ENCODE data around the gene GLP1R. TPM values are rescaled to one million over a fixed set of nuclear protein-coding genes. Genes with fewer than 3 reads are reported as not detected.

GLP1R gene
- total RNA-seq, 1 donor from 2014 or later = not detected

DNA sequence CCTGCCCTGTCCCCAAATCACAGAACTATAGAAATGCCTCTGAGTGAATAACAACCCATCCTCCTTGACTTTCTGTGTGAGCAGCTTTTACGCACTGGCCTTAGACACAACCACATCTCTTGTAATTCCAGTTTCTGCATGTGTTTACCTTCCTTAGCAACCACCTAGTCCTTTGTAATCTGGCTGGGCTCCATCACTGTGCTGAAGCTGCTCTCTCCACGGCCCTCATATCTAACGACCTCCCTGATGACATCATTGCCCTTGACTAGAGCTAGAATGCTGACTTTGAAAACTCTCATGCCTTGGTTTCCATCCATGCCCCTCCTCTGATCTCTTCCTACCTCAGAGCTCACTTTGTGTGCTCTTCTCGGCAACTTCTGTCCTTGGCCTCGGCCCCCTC lies 30.5 kb upstream of the GLP1R start:
- ChIA-PET CTCF (no interaction called here), POLR2A (no interaction called here)
- Mint-ChIP-seq H3K4me3 (no peak overlapping the region), H3K27me3 (peaks cover 3% of the 10 kb centered on the region), H3K9me3 (peaks cover 5% of the 10 kb centered on the region), H3K4me1 (no peaks in the 10 kb centered on the region), H3K27ac (no peak overlapping the region), H3K36me3 (ENCODE audit: low read depth) (no peaks in the 10 kb centered on the region)
- intact Hi-C loops (cut with micrococcal nuclease) = no loop called here
- ATAC-seq (ENCODE audit: low read depth) (no peak), DNase-seq (no peak)
- TF ChIP-seq, protein P1, sequence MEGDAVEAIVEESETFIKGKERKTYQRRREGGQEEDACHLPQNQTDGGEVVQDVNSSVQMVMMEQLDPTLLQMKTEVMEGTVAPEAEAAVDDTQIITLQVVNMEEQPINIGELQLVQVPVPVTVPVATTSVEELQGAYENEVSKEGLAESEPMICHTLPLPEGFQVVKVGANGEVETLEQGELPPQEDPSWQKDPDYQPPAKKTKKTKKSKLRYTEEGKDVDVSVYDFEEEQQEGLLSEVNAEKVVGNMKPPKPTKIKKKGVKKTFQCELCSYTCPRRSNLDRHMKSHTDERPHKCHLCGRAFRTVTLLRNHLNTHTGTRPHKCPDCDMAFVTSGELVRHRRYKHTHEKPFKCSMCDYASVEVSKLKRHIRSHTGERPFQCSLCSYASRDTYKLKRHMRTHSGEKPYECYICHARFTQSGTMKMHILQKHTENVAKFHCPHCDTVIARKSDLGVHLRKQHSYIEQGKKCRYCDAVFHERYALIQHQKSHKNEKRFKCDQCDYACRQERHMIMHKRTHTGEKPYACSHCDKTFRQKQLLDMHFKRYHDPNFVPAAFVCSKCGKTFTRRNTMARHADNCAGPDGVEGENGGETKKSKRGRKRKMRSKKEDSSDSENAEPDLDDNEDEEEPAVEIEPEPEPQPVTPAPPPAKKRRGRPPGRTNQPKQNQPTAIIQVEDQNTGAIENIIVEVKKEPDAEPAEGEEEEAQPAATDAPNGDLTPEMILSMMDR (IDR thresholded peaks at IDR 0.05) = no peak

DNA sequence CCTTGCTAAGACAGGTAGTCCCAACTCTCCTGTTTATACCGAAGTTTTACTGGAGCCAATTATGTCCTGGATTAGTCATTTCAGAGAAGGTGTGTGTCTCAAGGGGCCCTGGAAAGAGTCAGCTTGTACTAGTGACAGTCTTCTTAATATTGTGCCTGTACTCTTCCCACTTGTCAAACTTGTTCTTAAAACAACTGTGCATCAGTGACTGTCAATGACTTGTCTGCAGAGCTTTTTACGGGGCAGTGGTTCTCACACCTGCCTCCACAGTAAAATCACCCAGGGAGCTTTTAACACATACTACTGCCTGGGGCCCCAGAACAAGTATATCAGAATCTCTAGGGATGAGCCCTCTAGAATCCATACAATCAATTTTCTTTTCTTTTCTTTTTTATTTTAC lies 28.4 kb upstream of the GLP1R start:
- H3K27ac Mint-ChIP-seq = no peak overlapping the region
- no peaks in the 10 kb centered on the region for H3K4me1 Mint-ChIP-seq
- intact Hi-C loops (cut with micrococcal nuclease) = no loop called here
- ChIA-PET CTCF (no interaction called here), POLR2A (no interaction called here)
- H3K9me3 Mint-ChIP-seq = peaks cover 5% of the 10 kb centered on the region
- no peak overlapping the region for H3K4me3 Mint-ChIP-seq
- no peak for DNase-seq
- H3K36me3 Mint-ChIP-seq (ENCODE audit: low read depth) = no peaks in the 10 kb centered on the region
- no peak for ATAC-seq (ENCODE audit: low read depth)
- TF ChIP-seq, protein P1 (IDR thresholded peaks at IDR 0.05) = no peak
- no peaks in the 10 kb centered on the region for H3K27me3 Mint-ChIP-seq

DNA sequence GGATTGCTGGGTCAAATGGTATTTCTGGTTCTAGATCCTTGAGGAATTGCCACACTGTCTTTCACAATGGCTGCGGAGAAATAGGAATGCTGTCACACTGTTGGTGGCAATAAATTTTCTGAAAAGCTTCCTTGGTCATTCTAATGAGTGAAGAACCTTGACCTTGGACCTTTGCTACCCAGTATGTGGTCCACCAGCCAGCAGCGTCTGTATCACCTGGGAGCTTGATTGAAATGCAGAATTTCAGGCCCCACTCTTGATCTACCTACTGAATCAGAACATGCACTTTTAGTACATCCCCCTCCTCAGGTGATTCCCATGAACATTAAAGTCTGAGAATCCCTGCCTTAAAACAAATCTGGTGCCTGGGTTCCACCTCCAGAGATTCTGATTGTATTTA lies 27.5 kb upstream of the GLP1R start:
- Mint-ChIP-seq H3K4me3 (no peak overlapping the region), H3K4me1 (no peaks in the 10 kb centered on the region), H3K27me3 (no peaks in the 10 kb centered on the region), H3K9me3 (no peaks in the 10 kb centered on the region), H3K36me3 (ENCODE audit: low read depth) (no peaks in the 10 kb centered on the region), H3K27ac (no peak overlapping the region)
- ATAC-seq (ENCODE audit: low read depth) (no peak), DNase-seq (no peak)
- CTCF ChIA-PET = no interaction called here
- intact Hi-C loops (cut with micrococcal nuclease) = no loop called here
- TF ChIP-seq, protein P1 (IDR thresholded peaks at IDR 0.05) = no peak
- POLR2A ChIA-PET = no interaction called here

DNA sequence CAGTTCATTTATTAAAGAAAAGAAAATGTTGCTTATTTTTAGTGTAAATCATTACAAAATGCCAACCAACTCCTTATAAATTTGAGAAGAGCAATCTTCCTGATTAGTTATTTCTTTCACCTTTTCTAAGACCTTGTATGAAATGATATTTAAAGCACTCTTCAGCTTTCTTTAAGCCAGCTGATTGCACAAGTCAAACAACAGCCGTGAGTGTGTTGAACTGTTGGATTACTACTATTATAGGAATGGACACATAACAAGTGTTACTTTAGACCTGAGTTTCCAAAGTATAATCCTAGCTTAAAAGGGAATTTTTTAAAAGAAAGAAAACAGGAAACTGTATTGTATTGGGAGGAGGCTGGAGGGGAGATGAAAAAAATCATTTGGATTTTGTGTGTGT lies 26.8 kb upstream of the GLP1R start:
- ChIA-PET CTCF (no interaction called here), POLR2A (interaction anchor here (0.6 kb wide), 1 partner anchor 93 kb away, joined by 3 read pairs; the partner anchor contains the start of gene SAYSD1)
- Mint-ChIP-seq H3K4me1 (no peaks in the 10 kb centered on the region), H3K36me3 (ENCODE audit: low read depth) (no peaks in the 10 kb centered on the region), H3K9me3 (no peaks in the 10 kb centered on the region), H3K27ac (no peak overlapping the region), H3K27me3 (no peaks in the 10 kb centered on the region), H3K4me3 (no peak overlapping the region)
- no peak for DNase-seq
- no peak for ATAC-seq (ENCODE audit: low read depth)
- TF ChIP-seq, protein P1 (IDR thresholded peaks at IDR 0.05) = no peak
- intact Hi-C loops (cut with micrococcal nuclease) = no loop called here

DNA sequence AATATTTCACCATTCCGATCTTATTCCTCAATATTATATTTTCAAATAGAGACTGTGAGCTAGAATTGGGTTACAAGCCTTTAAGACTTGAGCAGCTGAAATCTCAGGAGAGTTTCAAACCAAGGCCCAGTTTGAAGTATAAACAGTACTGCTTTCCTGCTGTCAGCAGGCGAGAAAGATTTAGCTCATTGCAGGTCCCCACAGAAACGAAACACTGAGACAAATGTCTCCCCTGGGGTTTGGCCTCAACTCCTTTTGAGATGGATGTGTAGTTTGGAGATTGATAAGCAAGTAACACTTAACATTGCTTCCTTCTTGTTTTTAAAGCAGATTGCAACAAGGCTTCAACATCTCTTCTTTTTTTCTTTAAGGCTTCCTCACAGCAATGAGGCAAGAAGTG lies 22.4 kb upstream of the GLP1R start:
- H3K9me3 Mint-ChIP-seq = no peaks in the 10 kb centered on the region

More for the DNA sequence above, 22.4 kb upstream of the GLP1R start:
- Mint-ChIP-seq H3K27me3 (peaks cover 4% of the 10 kb centered on the region), H3K4me1 (no peaks in the 10 kb centered on the region), H3K4me3 (no peak overlapping the region), H3K27ac (no peak overlapping the region), H3K36me3 (ENCODE audit: low read depth) (no peaks in the 10 kb centered on the region)
- ATAC-seq (ENCODE audit: low read depth) = no peak
- CTCF ChIA-PET = no interaction called here
- TF ChIP-seq, protein P1 (IDR thresholded peaks at IDR 0.05) = no peak
- intact Hi-C loops (cut with micrococcal nuclease) = no loop called here
- DNase-seq = no peak
- POLR2A ChIA-PET = no interaction called here
